SU-DHL-6 (cell line): ENCODE measurements around the gene RBM6.

Source experiments
- H2AFZ ChIP-seq: fragments of 200-600 bp; sonication (generic); 2 replicates; pipeline ENCODE4 v1.6.1; 2014; ENCODE audit warnings: low read depth, mild to moderate bottlenecking, moderate library complexity, mixed read lengths, antibody characterized with exemption, low read length; ENCODE audit not compliant: severe bottlenecking
- H3F3A ChIP-seq: fragments of 200-600 bp; shearing (Covaris generic); 2 replicates; pipeline ENCODE4 v1.6.0; 2016; ENCODE audit warnings: antibody characterized with exemption, mild to moderate bottlenecking; ENCODE audit not compliant: insufficient read depth
- H3K27ac ChIP-seq: fragments of 200-600 bp; sonication (generic); 2 replicates; pipeline ENCODE4 v1.5.1; 2016; ENCODE audit warnings: low read depth, mild to moderate bottlenecking, low read length, moderate library complexity, mixed read lengths
- H3K27me3 ChIP-seq: fragments of 200-600 bp; sonication (generic), shearing (Covaris generic); 2 replicates; pipeline ENCODE4 v1.6.0; 2014; ENCODE audit warnings: mild to moderate bottlenecking, low read length
- H3K36me3 ChIP-seq: fragments of 200-600 bp; sonication (generic); 2 replicates; pipeline ENCODE4 v1.6.1; 2014; ENCODE audit warnings: mild to moderate bottlenecking, low read length, mixed read lengths
- H3K4me2 ChIP-seq: fragments of 300-600, 200-600 bp; shearing (Covaris generic), sonication (generic); 2 replicates; pipeline ENCODE4 v1.6.0; 2014; ENCODE audit warnings: low read length, low read depth, mild to moderate bottlenecking; ENCODE audit not compliant: poor library complexity, severe bottlenecking
- H3K4me3 ChIP-seq: fragments of 200-600 bp; sonication (generic); 2 replicates; pipeline ENCODE4 v1.5.1; 2014; ENCODE audit warnings: antibody characterized with exemption, low read length, mild to moderate bottlenecking, mixed read lengths; ENCODE audit not compliant: insufficient read depth, poor library complexity, severe bottlenecking
- H3K79me2 ChIP-seq: fragments of 200-600 bp; sonication (generic); 2 replicates; pipeline ENCODE4 v1.6.1; 2014; ENCODE audit warnings: mild to moderate bottlenecking, low read length, moderate library complexity; ENCODE audit not compliant: insufficient read depth
- H3K9ac ChIP-seq: fragments of 200-600 bp; sonication (generic); 2 replicates; pipeline ENCODE4 v1.7.0; 2014; ENCODE audit warnings: mild to moderate bottlenecking, low read length
- H3K9me2 ChIP-seq: fragments of 200-600 bp; sonication (generic); replicated peaks from 2 replicates; pipeline ENCODE4 v1.6.1; 2014; ENCODE audit warnings: low read length; ENCODE audit not compliant: insufficient read depth
- H3K9me3 ChIP-seq: fragments of 200-600 bp; sonication (generic); 2 replicates; pipeline ENCODE4 v1.6.1; 2014; ENCODE audit warnings: low read length, mixed read lengths; ENCODE audit not compliant: insufficient read depth
- H4K20me1 ChIP-seq: fragments of 200-600 bp; sonication (generic); 2 replicates; pipeline ENCODE4 v1.6.1; 2014; ENCODE audit warnings: low read depth, mild to moderate bottlenecking, antibody characterized with exemption, low read length, moderate library complexity, mixed read lengths
- CTCF ChIP-seq: fragments of 200-600 bp; sonication (generic); IDR thresholded peaks from one replicate; pipeline ENCODE4 v1.5.1; 2017; ENCODE audit warnings: antibody characterized with exemption, mild to moderate bottlenecking, low read length, moderate library complexity; ENCODE audit not compliant: insufficient read depth, poor library complexity, severe bottlenecking
- EZH2phosphoT487 ChIP-seq: fragments of 200-600 bp; sonication (generic), shearing (Covaris generic); conservative IDR thresholded peaks from 2 replicates; pipeline ENCODE4 v1.6.1; 2018; ENCODE audit warnings: mild to moderate bottlenecking, antibody characterized with exemption, low read length, moderate library complexity, mixed read lengths

The RBM6 gene

GRCh38 chr3:49939858-49940666, at the start of gene RBM6:
Gene RBM6 (plus strand): TSS chr3:49940150. CDS start chr3:49962642, 22,492 bp downstream.
- TF ChIP-seq CTCF, result no peak
- TF ChIP-seq EZH2phosphoT487, result no peak
- peak within 1 kb of the TSS; percentile 79 for H3K4me2 ChIP-seq
- peaks cover 39% of the 10 kb centered on the region for H3F3A ChIP-seq
- peaks cover 19% of the 10 kb centered on the region for H3K36me3 ChIP-seq
- peak within 1 kb of the TSS; percentile 89 for H3K27ac ChIP-seq
- H4K20me1 ChIP-seq, result no peaks in the 10 kb centered on the region; the same call in 1 of the 2 replicates
- no peaks in the 10 kb centered on the region for H3K9me2 ChIP-seq
- H3K9ac ChIP-seq, result peak within 1 kb of the TSS; percentile 83
- peaks cover 48% of the 10 kb centered on the region for H3K79me2 ChIP-seq
- H3K4me3 ChIP-seq, result peak within 1 kb of the TSS; percentile 82
- no peaks in the 10 kb centered on the region for H3K9me3 ChIP-seq
- no peaks in the 10 kb centered on the region for H3K27me3 ChIP-seq
- peak within 1 kb of the TSS; percentile 55 for H2AFZ ChIP-seq

GRCh38 chr3:49895791-49896190, 44.2 kb upstream of the RBM6 start:
- Histone ChIP-seq H3K9me3 (no peaks in the 10 kb centered on the region), H3K9ac (no peak overlapping the region), H3K36me3 (no peaks in the 10 kb centered on the region), H4K20me1 (no peaks in the 10 kb centered on the region), H3K27ac (no peak overlapping the region), H2AFZ (no peak overlapping the region), H3K4me2 (no peak overlapping the region), H3K79me2 (no peaks in the 10 kb centered on the region), H3F3A (no peaks in the 10 kb centered on the region), H3K9me2 (no peaks in the 10 kb centered on the region), H3K4me3 (no peak overlapping the region), H3K27me3 (no peaks in the 10 kb centered on the region)
- TF ChIP-seq EZH2phosphoT487 (no peak), CTCF (no peak)

- H3K4me2 ChIP-seq, result no peak overlapping the region
- H3K79me2 ChIP-seq, result no peaks in the 10 kb centered on the region
- no peak for TF ChIP-seq EZH2phosphoT487
- no peak for TF ChIP-seq CTCF
- H4K20me1 ChIP-seq, result no peaks in the 10 kb centered on the region
- H3K36me3 ChIP-seq, result no peaks in the 10 kb centered on the region
- H2AFZ ChIP-seq, result no peak overlapping the region
- no peak overlapping the region for H3K9ac ChIP-seq
- no peaks in the 10 kb centered on the region for H3K9me2 ChIP-seq
- H3K27ac ChIP-seq, result no peak overlapping the region
- H3K27me3 ChIP-seq, result no peaks in the 10 kb centered on the region
- H3K4me3 ChIP-seq, result no peak overlapping the region
- H3F3A ChIP-seq, result no peaks in the 10 kb centered on the region
- no peaks in the 10 kb centered on the region for H3K9me3 ChIP-seq
These were observed 43.6 kb upstream of the RBM6 start for GRCh38 chr3:49896345-49896744.
